GM21423 (cell line): ENCODE measurements around the gene IL18BP.

Experiments used
- ATAC-seq: cut with Tn5 transposase; IDR thresholded peaks from one replicate; pipeline ENCODE4 v1.9.1; 2021; ENCODE audit warnings: mild to moderate bottlenecking, moderate library complexity; ENCODE audit not compliant: unreplicated experiment

The IL18BP gene

GRCh38 chr11:71998649-71999310 lies at the start of gene IL18BP:
Gene IL18BP, plus strand, starts transcription at chr11:71998909. Its CDS starts 1,076 bp downstream, at chr11:71999985.
- ATAC-seq: no peak

DNA sequence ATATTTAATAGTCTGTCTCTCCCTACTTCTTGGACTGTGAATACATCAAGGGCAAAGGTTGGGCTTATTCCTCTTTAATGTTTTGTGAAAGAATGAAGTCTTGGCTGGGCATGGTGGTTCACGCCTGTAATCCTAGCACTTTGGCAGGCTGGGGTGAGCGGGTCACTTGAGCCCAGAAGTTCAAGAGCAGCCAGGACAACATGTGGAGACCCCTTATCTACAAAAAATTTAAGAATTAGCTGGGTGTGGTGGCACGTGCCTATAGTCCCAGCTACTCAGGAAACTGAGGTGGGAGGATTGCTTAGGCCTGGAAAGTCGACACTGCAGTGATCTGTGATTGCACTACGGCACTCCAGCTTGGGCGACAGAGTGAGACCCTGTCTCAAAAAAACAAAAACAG lies 49.7 kb upstream of the IL18BP start:
- no peak for ATAC-seq

GRCh38 chr11:71951741-71952310 lies 46.9 kb upstream of the IL18BP start:
- ATAC-seq: no peak

DNA sequence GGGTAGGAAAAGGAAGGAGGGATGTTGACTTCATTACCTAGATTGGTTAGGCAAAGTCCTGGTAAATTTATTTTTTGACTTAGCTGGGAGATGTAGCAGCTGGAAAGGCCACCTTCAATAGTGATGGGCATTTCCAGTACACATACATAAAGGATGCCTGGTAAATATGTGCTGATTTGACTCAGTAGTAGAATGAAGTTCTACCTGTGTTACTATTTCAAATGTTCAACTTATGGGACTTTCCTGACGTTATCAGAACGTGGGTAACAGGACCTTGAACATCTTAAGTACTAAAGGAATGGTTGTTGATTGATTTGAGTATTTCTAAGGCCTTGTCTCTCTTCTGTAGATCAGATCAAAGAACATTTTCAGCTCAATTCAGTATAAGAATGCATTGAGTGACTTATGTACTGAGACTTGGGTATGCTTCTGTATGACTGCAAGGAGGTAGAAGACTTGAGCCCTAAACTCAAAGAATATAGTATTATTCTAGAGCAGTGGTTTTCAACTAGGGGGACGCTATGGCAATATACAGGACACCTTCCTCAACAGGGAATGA lies 42.7 kb upstream of the IL18BP start:
- ATAC-seq: no peak

GRCh38 chr11:71962428-71963038 lies 36.2 kb upstream of the IL18BP start:
- peak; percentile 87 for ATAC-seq

GRCh38 chr11:71963468-71963867 lies 35.2 kb upstream of the IL18BP start:
- ATAC-seq: no peak

DNA sequence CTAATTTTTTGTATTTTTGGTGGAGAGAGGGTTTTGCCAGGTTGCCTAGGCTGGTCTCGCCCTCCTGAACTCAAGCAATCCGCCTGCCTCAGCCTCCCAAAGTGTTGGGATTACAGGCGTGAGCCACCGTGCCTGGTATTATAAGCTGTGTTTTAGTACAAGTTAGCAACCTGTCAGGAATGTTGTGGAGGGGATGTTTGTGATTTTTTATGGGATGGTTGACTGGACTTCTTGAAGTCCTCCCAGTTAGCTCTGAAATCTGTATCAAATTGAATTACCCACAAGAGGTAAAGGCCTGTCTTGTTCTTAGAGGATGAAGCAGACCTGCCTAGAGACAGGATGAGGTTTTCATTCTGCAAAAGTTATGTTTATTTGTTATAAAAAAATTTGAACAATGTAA lies 34.1 kb upstream of the IL18BP start:
- no peak for ATAC-seq

GRCh38 chr11:71971680-71972079 lies 27.0 kb upstream of the IL18BP start:
- no peak for ATAC-seq

- no peak for ATAC-seq
These were observed 22.2 kb upstream of the IL18BP start for GRCh38 chr11:71976551-71976950.

- ATAC-seq: no peak
These were observed 21.6 kb upstream of the IL18BP start for GRCh38 chr11:71977090-71977489.

GRCh38 chr11:71977743-71978418 lies 20.8 kb upstream of the IL18BP start:
- no peak for ATAC-seq

DNA sequence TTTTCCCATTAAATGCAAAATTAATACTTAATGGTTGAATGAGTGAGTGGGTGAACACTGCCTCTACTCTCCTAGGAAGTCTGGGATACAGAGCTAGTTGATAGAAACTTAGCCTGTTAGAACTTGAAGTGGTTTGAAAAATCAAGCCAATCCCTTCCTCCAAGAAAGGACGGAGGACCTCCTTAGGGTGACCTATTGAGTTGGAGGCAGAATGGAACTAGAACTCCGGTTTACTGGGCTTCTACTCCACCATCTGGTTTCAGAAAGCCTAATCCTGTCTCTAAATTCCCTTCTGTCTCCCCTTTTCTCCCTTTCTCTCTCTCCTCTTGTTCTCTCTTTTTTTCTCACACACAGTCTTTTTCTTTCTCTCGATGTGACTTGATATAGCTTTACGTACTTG lies 19.6 kb upstream of the IL18BP start:
- ATAC-seq: no peak

DNA sequence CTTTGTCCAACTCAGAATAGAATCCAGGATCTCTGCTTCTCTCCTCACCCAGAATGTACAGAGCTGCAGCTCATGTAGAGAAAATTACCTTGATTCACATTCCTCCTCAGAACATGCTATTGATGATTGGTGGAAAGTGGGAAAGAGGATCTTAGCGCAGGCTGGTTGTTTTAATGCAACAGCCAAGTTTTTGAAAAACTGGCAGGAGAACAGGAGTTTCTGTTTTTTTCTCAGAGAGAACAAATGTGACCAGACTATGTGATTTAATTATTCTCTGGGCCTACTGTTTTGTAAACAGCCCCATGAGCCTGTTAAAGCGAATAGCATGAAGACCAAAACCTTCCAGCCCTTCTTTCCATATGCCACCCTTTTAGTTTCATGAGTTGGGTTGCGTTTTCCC lies 19.1 kb upstream of the IL18BP start:
- ATAC-seq: no peak

DNA sequence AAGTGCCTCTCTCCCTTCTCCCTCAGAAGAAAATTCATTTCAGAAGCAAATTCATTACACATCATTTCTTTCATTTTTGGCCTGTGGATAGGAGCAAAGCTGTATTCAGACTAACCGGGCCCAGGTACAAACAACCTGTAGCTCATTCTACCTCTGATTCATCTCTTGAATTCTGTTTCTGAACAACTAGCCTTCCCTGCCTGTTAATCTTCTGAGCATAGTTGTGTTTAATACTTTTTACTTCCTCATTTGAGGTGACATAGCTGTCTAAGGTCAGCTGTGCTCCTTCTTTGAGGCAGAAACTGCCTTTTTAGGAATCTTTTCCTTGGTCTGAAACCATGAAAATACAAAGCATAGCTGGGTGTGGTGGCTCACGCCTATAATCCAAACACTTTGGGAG lies 12.6 kb upstream of the IL18BP start:
- no peak for ATAC-seq

DNA sequence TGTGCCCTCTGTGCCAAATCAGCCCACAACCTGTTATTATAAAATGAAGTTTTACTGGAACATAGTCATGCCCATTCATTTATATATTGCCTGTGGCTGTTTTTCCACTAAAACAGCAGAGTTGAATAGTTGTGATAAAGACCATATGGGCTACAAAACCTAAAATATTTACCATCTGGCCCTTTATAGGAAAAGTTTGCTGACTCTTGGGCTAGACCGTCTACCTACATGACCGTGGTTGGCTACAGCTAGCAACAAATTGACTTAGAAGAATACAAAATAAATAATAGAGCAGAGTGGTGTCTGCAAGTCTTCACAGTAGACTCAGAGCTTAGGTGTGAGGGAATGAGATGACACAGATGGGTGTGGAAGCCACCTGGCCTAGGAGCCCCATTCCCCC lies 11.2 kb upstream of the IL18BP start:
- no peak for ATAC-seq

- ATAC-seq: no peak
These were observed 10.7 kb upstream of the IL18BP start for GRCh38 chr11:71988050-71988449.

GRCh38 chr11:71990701-71991100 lies 8.0 kb upstream of the IL18BP start:
- ATAC-seq: no peak

- peak; percentile 72 for ATAC-seq
These were observed 7.2 kb upstream of the IL18BP start for GRCh38 chr11:71991494-71991893.

DNA sequence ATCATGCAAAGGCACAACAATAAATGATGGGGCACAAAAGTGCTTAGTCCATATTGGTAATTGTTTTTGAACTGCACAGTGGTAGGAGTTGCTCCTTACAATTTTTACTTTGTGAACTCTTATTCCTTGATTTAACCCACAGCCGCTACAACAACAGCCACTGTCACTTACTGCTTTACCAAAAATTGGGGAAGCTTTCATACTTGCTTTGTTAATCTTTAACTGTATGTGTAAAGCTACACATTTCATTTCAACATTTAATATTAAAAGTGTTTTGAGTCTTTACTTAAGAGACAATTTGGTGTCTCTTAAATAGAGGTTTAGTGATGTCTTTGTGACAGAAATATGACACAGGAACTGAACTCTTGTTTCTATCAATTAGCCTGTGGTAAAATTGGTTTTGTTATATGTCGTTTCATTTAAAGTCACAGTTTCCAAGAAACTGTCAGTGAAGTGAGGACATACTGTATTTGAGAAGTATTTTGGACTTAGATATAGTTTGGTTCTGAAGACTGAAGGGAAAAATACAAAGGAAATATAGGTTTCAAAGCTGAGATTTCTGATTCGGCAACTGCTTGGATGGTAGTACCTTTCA lies 6.5 kb upstream of the IL18BP start:
- ATAC-seq: no peak

- ATAC-seq: no peak
These were observed 3.9 kb upstream of the IL18BP start for GRCh38 chr11:71994786-71995185.

DNA sequence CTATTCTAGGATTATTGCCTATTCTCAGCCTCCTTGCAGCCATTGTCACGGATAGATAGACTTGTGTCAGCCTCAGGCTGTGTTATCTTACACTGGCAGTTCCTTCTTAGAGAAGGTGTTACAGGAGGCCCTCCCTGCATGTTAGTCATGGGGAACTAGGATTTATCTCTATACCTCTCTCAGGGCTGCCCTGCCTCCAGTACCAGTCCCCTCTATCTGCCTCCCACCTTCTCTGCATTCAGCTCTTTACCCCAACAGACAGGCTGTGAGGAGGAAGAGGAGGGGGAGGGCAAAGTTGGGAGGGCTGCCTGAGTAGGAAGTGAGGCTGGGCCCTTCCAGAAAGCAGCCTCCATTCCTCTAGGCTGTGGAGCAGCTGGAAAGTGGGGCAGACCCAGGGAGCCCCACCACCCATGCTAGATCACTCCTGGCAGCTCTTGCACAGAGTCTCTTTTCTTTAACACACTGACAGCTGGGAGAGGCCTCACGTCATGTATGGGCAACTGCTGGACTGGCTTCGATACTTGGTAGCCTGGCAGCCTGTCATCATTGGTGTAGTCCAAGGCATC lies 2.9 kb upstream of the IL18BP start:
- ATAC-seq: no peak
